Thoracic aorta (tissue), 2 donors: ENCODE measurements around the gene TOP1. TPM values are rescaled to one million over a fixed set of nuclear protein-coding genes. Genes with fewer than 3 reads are reported as not detected.

Experiments used
- ATAC-seq: fragments of 150-250 bp; one replicate; pipeline ENCODE4 v1.8.0; 2017; ENCODE audit warnings: low read depth; ENCODE audit not compliant: insufficient number of reproducible peaks, low FRiP score
- DNase-seq: peaks from one replicate; pipeline ENCODE4 v3.0.0-alpha.2; 2020; ENCODE audit warnings: low spot score
- H3K27ac ChIP-seq, 2 donors: fragments of 200-600 bp; sonication (generic); 1 replicate in 1 of 2; 2 replicates in 1 of 2; pipeline ENCODE4 v1.5.1; 2016; ENCODE audit warnings: mild to moderate bottlenecking in 2 of 2, moderate library complexity in 2 of 2
- H3K27me3 ChIP-seq: fragments of 200-600 bp; sonication (generic); replicated peaks from 2 replicates; pipeline ENCODE4 v1.6.0; 2016; ENCODE audit warnings: mild to moderate bottlenecking; ENCODE audit not compliant: insufficient read depth
- H3K36me3 ChIP-seq: fragments of 200-600 bp; sonication (generic); one replicate; pipeline ENCODE4 v1.5.1; 2016
- H3K4me1 ChIP-seq, 2 donors: fragments of 200-600 bp; sonication (generic); 1 replicate in 1 of 2; 2 replicates in 1 of 2; pipeline versions ENCODE4 v1.5.1 to v1.6.0; 2016; ENCODE audit warnings: low read depth in 2 of 2, mild to moderate bottlenecking in 1 of 2; ENCODE audit not compliant: control insufficient read depth in 1 of 2
- H3K4me3 ChIP-seq: fragments of 200-600 bp; sonication (generic); 2 replicates; pipeline ENCODE4 v1.5.1; 2016; ENCODE audit warnings: mild to moderate bottlenecking
- H3K9me3 ChIP-seq: fragments of 200-600 bp; sonication (generic); 2 replicates; pipeline ENCODE4 v1.5.1; 2016
- CTCF ChIP-seq: fragments of 200-600 bp; sonication (generic); IDR thresholded peaks from one replicate; pipeline ENCODE4 v1.5.1; 2019; ENCODE audit warnings: antibody characterized with exemption
- total RNA-seq, 2 donors: library from RNA; depleted of rRNA; stranded (reverse); fragments of >200 nt; gene quantifications; one replicate each; pipeline versions ENCODE4 v1.1.0 to v1.2.3, GENCODE V29; 2016

Gene TOP1
- total RNA-seq, 2 donors from 2014 or later, result 17.3 to 35.4 TPM

GRCh38 chr20:41023549-41023948 lies 5.1 kb upstream of the TOP1 start:
- no peak for TF ChIP-seq CTCF
- Histone ChIP-seq H3K4me3 (no peak overlapping the region), H3K4me1 (peaks cover 3 to 5% of the 10 kb centered on the region in 2 donors), H3K27me3 (no peaks in the 10 kb centered on the region), H3K27ac (no peak overlapping the region), H3K9me3 (no peaks in the 10 kb centered on the region), H3K36me3 (no peaks in the 10 kb centered on the region)
- DNase-seq, result no peak
- ATAC-seq, result no peak

DNA sequence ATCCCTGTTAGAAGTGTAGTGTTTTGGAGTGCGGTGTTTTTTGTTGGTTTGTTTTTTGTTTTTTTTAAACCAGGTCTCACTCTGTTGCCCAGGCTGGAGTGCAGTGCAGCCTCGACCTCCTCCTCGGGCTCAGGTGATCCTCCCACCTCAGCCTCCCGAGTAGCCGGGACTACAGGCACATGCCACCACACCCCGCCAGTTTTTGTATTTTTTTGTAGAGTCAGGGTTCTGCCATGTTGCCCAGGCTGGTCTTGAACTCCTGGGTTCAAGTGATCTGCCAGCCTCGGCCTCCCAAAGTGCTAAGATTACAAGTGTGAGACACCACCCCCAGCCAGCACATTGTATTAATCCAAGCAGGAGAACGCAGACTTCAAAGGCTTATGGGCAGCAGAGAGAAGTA lies 1.3 kb upstream of the TOP1 start:
- ATAC-seq (no peak), DNase-seq (no peak)
- H3K4me3 ChIP-seq, result no peak overlapping the region
- H3K36me3 ChIP-seq, result no peaks in the 10 kb centered on the region
- H3K9me3 ChIP-seq, result no peaks in the 10 kb centered on the region
- peaks cover 23 to 26% of the 10 kb centered on the region in 2 donors for H3K4me1 ChIP-seq
- no peak for TF ChIP-seq CTCF
- H3K27me3 ChIP-seq, result no peaks in the 10 kb centered on the region
- no peak overlapping the region for H3K27ac ChIP-seq

DNA sequence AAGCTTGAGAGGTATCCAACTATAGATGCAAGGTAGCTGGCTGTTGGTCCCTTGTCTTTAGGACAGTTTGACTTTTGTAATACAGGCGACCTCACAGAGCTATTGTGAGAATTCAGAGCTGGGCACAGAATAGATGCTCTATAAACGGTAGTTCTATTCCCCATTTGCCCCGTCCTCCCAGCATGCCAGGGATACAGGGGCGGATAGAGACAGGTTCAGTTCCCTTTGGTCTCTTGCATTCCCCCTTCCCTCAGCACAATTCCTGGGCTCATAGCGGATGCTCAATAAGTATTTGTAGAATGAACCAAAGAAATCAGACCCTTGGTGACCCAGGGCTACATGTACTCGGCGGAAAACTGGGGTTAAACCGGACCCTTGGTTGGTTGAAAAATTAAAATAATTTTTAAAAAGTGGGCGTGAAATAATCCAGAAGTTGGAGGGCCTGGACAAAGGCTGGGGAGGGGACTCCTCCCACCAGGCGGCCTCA lies 707 bp upstream of the TOP1 start:
- Histone ChIP-seq H3K27me3 (no peaks in the 10 kb centered on the region), H3K4me1 (peaks cover 28 to 31% of the 10 kb centered on the region in 2 donors), H3K9me3 (no peaks in the 10 kb centered on the region), H3K36me3 (no peaks in the 10 kb centered on the region), H3K27ac (peak overlapping the region; percentile 19 to 58), H3K4me3 (peak overlapping the region; percentile 89)
- no peak for DNase-seq
- no peak for ATAC-seq
- TF ChIP-seq CTCF, result no peak

DNA sequence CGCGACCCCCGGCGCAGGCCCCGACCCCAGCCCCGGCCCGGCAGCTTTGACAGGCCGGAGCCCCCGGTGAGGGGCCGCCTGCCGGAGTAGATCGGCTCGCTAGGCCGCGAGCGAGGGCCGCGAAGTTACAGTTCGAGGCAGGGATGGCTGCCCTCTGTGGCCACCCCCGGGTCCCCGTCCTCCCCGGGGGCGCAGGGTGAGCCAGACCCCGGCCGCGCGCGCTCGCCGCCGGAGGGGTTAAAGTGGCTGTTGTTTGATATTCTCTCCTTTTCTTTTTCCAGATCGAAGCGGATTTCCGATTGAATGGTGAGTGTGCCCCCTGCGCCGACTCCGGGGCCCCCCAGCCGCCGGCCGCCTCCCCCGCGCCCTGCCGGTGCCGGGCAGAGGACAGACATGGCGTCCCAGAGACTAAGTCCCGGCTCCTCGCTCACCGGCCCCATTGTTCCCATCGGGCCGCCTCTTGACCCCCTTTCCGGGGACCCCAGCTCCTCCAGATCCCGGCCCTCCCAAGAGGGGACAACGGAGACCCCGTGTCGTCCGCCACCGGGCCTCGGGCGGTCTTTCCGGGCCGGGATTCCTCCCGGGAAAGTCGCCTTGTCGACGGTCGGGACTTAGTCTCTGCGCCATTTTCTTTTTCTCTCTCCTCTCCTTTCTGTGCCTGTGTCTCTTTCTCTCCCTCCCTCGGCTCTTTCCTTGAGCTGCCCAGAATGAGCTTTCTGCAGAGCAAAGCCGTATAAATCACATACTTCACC lies 704 bp downstream of the TOP1 start:
- no peak for DNase-seq
- H3K4me3 ChIP-seq, result peak overlapping the region; percentile 89
- no peak for ATAC-seq
- H3K4me1 ChIP-seq, result peaks cover 43 to 45% of the 10 kb centered on the region in 2 donors
- H3K36me3 ChIP-seq, result no peaks in the 10 kb centered on the region
- H3K27ac ChIP-seq, result peak overlapping the region; percentile 93 to 95
- no peaks in the 10 kb centered on the region for H3K27me3 ChIP-seq
- no peaks in the 10 kb centered on the region for H3K9me3 ChIP-seq
- no peak for TF ChIP-seq CTCF

DNA sequence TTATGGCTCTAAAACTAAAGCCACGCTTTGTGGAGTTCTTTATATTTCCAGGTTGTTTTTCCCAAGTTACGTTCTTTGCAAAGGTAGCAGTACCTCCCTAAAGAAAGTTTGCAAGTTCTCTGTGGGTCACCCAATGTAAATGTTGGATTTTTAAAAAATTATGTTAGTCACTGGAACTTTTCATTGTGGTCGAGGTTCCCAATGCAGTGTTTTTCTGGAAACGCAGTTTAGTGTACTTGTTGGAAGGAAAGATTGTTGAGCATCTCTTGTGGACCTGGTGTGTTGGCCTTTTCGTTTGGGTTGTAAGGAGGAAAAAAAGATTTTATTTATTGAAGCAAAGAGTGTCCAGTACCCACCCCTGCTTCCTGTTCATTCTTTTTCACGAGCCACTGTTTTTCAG lies 1.4 kb downstream of the TOP1 start:
- Histone ChIP-seq H3K4me3 (peak overlapping the region; percentile 89), H3K27ac (peak overlapping the region in 1 of 2 donors; percentile 93)

More for the DNA sequence above, 1.4 kb downstream of the TOP1 start:
- no peaks in the 10 kb centered on the region for H3K9me3 ChIP-seq
- H3K27me3 ChIP-seq, result no peaks in the 10 kb centered on the region
- DNase-seq, result no peak
- H3K4me1 ChIP-seq, result peaks cover 46 to 53% of the 10 kb centered on the region in 2 donors
- TF ChIP-seq CTCF, result no peak
- no peaks in the 10 kb centered on the region for H3K36me3 ChIP-seq
- ATAC-seq, result no peak
